ENCODE measurements around the gene ATXN10.

- TF ChIP-seq POLR2A (IDR thresholded peaks at IDR 0.05) (no peak), CTCF (IDR thresholded peaks at IDR 0.05) (no peak)
Measured at GRCh38 chr22:45762545-45763235, 91.1 kb downstream of the ATXN10 start.

Measured in esophagus squamous epithelium (tissue), 4 donors.